Adipose tissue (tissue), 3 donors: ENCODE measurements around the gene CADPS2. TPM values are rescaled to one million over a fixed set of nuclear protein-coding genes. Genes with fewer than 3 reads are reported as not detected.

Experiments used
- H3K27ac ChIP-seq: one replicate; pipeline ENCODE4 v1.5.1; 2013; ENCODE audit warnings: low read depth, low read length
- WGBS, 3 donors: extraction: QIAGEN DNeasy Blood & Tissue Kit; methylation state at CpG; one replicate each; pipeline ENCODE4 v1.1.7; 2013; 5-methylcytosine and 5-hydroxymethylcytosine counted together
- polyA plus RNA-seq, 3 donors: library from polyadenylated mRNA; stranded (reverse); fragments of 200-250 nt; gene quantifications; one replicate each; pipeline ENCODE4 v1.2.3, GENCODE V29; 2013
- donor health status: healthy with polysubstance abuse.
- donor health status: Bipolar disorder and iron deficiency.
- donor health status: healthy.

CADPS2 gene
- polyA plus RNA-seq, 3 donors: 7.3 to 14.8 (median 11.5) TPM

DNA sequence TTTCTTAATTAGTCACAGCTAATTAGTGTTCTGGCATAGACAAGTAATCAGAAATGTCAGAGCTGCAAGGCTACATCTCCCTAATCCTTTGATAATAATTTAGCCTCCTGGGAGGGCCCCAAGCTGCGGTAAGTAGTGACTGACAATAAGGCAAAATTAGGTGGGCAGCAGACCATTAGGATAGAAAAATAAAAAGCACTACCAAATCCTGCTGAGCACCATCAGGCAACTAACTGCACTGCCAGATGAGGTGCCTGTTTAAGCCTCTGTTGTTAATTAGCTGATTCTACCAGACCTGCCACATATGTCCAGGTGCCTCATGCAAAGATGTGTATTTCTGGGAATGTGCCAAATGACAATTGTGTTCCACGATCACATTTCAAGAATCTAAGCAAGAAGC, 549.2 kb downstream of the CADPS2 start:
- 73 to 81% (median 75%) methylated on average over 2 of the region's 2 CpGs for WGBS, 3 donors
- no peak overlapping the region for H3K27ac ChIP-seq

DNA sequence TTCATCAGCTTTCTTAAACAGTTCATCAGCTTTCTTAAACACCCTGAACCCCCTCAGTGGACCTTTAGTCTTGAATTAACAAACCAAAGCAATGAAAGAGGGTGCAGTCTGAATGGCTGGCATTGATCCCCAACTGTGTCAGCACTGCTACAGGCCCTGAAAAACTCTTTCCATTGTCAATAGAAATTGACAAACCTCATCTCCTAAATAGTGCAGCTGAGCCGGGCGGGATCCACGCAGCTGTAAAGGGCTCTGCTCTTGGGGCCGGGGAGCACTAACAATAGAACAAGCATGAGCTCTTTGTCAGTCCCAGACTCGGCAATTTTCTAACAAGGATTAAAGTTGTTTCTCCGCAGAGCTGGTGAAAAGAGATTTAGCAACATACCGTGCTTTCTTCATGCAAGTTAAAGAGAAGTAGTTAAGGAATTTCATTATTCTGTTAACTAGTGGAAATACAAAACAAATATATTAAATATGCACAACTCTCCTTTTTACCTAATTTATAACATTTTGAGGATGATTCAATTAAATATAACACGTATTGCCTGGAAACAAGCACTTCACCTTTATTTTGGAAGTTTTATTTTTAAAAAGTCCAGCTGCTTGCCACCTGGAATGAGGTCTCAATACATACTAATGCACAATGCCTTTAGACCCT, 557.0 kb downstream of the CADPS2 start:
- WGBS, 3 donors: 62 to 84% (median 73%) methylated on average over 8 of the region's 8 CpGs
- no peak overlapping the region for H3K27ac ChIP-seq

DNA sequence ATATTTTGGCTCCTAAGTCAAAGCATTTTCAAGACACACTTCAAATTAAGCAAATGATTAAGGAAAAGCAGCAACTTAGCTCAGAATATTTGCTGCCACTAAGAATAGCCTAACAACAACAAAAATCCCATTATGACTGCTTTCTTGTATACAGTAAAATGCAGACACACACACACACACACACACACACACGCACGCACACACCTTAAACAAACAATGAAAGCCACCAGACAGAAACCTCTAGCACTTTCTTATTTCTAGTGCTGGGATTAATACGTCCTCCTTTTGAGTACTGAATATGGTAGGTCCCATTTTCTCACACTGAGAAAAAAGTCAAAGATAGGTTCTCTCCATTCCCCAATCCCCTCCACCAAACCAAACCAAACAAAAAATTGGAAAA, 558.3 kb downstream of the CADPS2 start:
- no peak overlapping the region for H3K27ac ChIP-seq
- 56 to 73% (median 69%) methylated on average over 3 of the region's 3 CpGs for WGBS, 3 donors

DNA sequence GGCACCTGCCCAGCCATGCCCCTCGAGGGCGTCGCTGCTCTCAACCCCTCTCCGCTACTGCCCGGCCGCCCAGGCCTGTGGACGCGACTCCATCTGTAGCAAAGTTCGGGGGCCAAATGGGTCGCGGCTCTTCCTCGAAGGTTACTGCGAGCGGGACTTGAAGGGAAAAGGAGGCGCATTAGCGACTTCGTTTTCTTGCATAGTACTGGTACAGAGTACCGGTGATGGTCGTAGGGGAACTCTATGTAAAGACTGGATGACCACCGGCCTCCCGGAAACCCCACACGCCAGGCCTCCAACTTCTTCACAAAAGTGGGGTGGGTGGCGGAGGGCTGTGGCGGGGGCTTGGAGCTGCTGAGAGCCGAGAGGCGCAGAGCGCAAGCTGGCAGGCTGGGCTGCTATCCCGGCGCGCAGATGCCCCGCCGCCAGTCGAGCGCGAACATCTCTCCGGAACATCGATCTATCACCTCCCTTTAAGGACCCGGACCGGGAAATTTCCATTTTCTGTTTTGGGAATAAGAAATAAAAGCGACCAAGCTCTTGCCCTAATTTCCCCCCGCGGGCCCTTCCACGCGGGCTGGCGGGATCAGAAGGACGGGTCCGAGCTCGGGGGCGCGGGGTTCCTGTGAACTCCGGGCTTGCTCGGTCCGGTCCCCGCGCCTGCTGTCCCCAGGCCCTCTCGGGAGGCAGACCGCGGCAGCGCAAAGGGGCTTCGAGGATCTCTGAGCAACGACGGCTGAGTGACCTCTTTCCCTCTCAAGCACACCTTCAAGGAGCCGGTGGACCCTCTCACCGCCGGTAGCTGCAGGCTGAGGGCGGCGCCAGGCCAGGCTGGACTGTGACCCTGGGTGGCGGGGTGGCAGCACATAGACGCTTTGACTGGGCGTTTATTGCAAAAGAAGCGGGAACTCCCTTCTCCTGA, 569.5 kb downstream of the CADPS2 start:
- WGBS, 3 donors: 6 to 7% (median 7%) methylated on average over 71 of the region's 71 CpGs
- no peak overlapping the region for H3K27ac ChIP-seq

DNA sequence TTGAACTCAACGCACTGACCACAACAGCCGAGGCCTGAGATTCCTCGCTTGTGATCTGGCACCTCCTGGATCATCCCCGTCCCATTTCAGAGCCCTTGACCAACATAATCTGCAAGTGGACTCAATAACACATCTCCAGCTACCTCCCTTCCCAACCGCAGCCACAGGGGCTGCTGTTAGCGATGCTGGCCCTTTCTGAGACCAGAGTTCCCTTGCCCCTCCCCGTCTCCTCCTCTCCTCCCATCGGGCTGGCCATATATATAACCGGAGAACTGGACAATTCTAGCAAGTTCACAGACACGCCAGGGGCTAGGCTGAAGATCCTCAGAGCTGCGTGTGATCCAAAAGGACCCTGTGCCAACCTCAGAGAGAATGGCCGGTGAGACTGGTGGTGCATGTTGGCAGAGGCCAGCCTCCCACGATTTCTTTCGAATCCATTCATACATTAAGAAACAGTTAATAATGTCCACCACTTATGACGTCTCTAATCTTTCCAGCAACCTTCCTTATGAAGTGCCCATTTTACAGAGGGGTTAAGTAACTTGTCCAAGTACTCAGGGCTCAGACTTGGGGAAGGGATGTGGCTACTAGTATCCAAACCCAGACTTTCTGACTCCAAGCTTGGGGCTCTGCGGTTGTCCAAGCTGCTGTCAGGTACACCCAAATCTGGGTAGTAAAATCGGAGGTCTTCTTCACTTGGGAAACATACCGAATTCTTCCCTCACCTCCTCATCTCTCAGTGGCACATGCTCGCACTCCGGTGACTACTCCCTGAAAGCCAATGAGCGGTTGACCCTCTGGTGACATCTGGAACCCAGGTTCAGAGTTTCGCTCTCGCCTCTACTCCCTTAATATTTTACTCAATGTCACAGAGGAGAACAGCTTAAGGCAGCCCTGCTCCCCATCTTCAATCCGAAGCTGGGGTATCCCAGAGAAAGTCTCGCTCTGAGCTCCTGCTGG, 570.5 kb downstream of the CADPS2 start:
- WGBS, 3 donors: 7 to 10% (median 9%) methylated on average over 25 of the region's 25 CpGs
- H3K27ac ChIP-seq: no peak overlapping the region

DNA sequence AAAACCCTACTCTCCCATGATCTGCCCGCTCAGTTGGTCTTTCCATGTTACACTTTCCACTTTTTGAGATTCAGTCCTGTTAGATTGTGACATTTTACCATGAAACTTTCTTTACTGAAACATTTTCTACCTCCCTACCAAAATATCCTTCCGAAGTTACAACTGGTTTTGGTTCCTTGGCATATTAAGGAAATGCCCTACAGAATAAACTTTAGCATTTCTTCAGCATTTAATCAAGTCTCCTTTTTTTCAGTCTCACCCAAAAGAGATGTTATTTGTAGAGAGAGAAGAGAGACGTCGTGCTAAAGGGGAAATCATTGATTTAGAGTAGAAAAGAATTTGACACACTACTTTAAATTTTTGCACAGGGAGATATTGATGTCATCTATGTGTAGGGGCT, 572.0 kb downstream of the CADPS2 start:
- 22 to 32% (median 27%) methylated on average over 4 of the region's 4 CpGs for WGBS, 3 donors
- H3K27ac ChIP-seq: no peak overlapping the region

DNA sequence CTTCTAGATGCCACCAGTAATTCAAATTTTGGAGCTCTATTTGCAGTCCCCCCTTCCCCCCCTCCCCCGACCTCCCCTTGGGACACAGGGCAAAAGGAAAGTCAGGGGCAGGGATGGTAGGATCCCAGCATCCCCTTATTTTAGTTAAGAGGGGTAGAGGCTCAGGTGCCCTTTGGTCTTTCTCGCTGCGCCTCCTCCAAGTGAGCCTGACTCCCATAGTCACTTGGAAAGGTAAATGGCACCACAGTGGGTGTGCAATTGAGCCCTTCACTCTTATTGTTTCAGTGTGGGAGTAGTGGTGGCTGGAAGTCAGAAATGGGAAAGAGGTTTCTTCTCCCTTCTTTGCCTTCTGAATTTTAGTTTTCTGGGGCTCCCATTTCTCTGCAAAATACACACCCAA, 573.5 kb downstream of the CADPS2 start:
- H3K27ac ChIP-seq: no peak overlapping the region
- 26 to 31% (median 30%) methylated on average over 3 of the region's 3 CpGs for WGBS, 3 donors

DNA sequence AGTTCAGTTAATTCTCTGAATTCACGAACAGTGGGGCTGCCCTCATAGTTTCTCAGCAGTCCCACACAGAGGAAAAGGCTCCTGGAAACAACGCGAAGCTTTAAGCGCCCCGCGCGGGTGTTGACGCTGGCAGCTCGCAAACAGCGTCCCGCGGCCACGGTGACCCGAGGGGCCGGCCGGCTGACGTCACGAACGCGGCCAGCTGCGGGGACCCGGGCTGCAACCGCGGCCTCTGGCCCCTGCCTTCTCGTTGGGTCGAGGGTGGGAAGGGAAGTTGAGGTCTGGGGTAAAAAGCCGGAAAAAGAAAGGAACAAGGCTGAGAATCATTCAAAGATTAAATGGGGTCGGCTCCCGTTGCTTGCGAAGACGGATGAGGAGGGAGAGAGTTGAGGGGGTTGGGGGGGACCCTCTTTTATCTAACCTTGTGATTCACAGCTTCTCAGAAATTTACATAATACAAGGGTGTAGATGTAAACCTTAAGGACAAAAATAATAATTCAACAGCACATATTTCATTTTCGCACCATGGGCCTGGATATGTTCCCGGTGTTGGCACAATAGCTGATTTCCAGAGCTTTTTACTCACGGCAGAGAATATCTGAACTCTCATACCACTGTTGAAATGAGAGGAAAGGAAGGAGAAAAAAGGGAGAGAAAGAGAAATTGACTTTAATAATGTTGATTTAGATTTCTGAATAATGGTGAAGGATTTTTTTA, 574.4 kb downstream of the CADPS2 start:
- H3K27ac ChIP-seq: no peak overlapping the region
- 6 to 10% (median 7%) methylated on average over 34 of the region's 34 CpGs for WGBS, 3 donors

DNA sequence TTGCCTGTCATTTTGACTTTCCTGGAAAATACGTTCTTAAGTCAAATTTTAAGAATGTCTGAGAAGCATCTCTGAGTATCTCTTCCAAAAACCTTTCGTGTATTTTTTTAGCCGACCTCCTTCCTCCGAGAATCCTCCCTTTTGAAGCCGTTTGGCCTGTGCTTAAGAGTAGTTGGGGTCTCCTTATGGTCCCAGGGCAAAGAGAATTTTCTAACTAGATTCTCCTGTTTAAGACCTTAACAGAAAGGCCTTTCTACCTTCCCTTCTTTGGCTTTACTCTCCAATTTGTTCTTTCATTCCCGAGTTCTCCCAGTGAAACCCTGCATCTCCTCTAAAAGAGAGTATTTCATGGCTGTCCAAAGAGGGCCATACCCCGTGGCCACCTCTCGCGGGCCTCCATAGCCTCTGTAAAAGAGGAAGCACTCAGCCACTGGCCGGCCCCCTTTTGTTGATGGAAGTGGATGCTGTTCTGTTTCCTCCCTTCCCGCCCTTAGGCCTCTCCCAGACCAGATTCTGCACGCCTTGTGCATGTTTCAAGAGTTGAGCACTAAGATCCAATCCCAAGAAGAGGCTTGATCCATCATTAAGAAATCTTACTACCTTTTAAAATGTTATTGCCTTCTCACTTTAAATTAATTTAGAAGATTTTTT, 575.1 kb downstream of the CADPS2 start:
- WGBS, 3 donors: 29 to 43% (median 34%) methylated on average over 12 of the region's 12 CpGs
- no peak overlapping the region for H3K27ac ChIP-seq

DNA sequence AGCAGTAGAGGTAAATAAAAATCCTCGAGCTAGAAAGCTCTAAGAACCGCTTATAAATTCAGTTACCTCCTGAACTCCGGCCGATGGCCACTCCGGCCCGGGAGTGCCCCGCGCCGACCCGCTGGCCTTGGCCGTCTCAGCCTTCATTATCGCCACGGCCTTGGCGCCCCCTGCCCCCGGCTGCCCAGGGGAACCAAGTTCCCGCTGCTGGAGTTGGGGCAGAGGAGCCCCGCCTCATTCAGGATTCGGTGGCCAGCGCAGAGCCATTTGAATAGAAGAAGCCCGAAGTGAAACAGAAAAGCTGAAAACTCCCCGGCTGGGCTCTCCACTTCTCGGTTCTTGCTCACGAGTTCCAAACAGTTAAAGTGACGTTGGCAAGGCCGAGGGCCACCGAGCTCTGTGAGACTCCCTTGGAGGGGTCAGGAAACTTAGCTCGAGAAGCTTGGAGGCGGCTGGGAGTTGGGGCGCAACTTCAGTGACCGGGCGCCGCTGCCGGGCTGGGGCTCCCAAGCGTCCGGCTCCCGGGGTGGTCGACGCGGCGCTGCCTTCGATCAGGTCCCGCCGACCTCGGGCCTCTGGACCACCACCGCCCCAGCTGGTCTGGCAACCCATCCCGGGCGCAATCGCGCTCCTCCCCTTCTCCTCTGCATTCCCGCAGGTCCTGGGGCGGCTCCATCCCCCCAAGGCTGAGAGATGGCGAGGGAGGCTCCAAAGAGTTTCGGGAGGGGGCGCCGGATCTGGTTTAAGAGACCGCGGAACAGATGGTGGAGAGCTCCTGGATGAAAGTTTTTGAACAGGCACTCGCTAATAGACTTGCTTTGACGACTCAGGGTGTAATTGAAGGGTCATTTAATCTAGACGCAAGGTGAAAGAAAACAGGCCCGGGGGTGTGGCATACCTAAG, 575.9 kb downstream of the CADPS2 start:
- 3 to 4% (median 3%) methylated on average over 61 of the region's 61 CpGs for WGBS, 3 donors
- H3K27ac ChIP-seq: no peak overlapping the region

DNA sequence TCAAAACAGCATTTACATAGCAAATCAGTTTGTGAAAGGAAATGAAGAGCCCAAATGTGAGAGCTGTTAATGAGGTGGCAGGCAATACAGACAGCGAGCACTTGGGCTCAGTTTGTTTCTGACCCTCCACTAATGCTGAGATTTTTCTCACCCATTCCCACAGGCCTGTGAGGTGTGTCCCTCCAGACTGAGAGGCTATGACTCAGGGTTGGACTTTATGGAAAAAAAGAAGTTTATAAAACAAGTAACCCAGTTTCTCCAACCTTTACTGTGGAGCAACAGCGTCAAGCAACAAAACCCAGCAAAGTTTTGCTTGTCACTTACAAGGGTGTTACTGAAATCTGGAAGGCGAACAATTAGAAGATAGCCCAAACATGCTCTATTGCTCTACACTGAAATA, 576.8 kb downstream of the CADPS2 start:
- 35 to 41% (median 38%) methylated on average over 3 of the region's 3 CpGs for WGBS, 3 donors
- no peak overlapping the region for H3K27ac ChIP-seq

DNA sequence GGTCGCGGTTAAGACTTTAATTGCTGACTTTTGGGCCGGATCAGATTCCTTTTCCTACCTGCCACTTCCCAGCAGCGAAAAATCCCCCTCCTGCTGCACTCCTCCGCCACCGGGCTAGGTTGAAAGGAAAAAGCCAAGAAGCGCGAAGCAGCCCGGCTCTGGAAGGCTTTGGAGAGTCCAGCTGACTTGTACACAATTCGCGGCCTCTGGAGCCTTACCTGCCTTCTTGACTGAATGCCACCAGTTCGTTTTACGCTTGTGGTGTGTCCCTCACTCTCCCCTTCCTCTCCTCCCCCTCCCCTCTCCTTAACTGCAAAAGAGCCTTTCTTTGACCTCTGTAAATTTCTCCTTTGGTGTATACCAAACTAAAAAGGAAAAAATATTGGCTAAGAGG, 579.0 kb downstream of the CADPS2 start:
- WGBS, 3 donors: 15 to 24% (median 19%) methylated on average over 13 of the region's 13 CpGs
- no peak overlapping the region for H3K27ac ChIP-seq

DNA sequence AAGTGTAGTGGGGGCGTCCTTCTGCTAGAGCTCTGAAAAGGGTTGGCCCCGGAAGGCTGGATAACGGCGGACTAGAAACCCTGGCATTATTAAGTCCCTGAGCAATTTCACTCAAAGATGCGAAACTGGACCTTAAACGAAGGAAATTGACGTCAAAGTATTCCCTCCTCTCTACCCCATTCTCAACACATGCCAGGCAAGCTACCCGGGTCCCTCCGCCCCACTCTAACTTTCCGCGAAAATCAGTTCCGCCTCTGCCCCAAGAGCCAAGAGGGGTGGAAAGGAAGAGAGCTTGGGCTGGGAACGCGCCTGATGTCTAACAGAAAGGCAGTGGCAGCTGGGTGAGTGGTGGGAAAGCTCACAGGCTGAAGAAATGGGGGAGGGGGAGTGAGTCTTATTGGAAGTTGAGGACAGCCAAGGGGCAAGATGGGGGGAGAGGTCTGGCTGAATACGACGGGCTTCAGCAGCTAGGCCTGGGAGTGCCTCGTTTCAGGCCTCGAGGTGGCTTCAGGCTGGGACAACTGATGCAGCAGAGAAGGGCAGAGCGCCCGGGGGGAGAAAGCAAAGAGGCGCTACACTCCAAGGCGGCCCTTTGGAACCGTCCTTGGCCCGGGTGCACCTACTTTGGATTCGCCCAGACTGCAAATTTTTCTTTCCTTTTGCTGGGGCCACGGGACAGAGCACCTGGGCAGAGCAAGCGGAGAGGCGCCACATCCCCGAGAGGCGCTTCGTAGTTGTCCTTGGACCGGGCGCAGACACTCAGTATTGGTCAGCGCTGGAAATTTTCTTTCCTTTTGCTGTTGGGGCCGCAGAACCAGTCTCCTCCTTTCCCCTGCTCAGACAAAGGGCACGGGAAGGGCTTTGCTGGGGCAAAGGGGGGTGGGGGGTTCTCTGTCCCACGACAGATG, 579.7 kb downstream of the CADPS2 start:
- no peak overlapping the region for H3K27ac ChIP-seq
- 8 to 13% (median 9%) methylated on average over 37 of the region's 37 CpGs for WGBS, 3 donors

DNA sequence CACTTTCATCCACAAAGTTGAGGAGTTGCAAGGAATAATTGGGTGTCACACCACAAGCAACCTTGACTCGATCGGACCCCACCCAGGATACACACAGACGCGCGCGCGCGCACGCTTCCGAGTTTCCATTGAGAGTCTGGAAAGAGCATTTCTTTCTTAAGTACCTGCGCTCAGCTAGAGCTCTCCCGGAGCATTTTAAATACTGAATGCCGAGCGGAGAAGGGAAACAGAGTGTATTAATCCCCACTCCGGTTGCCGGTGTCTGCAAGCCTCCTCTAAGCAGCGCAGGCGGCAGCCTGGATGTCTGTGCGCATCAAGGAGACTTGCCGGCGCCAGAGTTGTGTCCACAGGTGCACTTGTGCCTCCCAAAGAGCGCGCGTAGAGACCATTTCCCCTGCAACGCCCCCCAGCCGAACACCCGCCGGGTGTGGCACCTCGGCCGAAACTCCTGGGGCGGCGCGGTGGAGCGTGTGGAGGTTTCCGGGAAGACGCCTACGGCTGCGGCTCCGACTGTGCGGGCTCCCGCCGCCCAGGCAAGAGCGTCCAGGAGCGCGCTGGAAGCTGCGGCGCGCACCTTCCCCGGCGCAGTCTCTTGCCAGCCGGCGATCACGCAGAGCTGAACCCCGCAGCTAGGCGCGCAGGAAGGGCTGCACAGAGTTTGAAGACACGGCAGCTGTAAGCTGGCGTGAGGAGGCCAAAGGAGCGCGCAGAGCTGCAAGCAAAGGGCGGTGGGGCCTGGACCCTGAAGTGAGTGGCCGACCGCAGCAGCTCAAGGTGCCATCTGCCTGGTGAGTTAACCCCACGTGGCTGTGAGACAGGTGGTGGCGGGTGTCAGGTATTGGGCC, 580.6 kb downstream of the CADPS2 start:
- 3% methylated on average over 63 to 65 of the region's 65 CpGs for WGBS, 3 donors

DNA sequence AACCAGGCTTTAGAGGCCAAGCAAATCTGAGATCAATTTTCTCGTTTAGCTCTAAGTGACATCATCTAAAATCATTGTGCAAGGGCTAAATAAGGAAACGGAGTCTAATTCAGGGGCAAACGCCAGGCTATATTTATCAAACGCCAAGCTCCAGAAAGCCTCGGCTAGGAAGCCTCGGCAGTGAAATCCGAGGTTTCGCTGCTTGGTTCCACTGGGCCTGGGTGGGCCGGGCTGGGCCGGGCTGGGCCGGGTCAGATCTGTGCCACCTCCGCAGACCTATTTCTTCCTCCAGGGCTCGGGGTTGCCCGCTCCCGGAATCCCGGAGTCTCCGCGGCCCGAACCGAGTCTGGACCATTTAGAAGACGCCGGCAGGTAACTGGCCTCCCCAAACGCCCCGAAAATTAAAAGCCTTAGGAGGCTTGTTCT, 581.3 kb downstream of the CADPS2 start:
- no peak overlapping the region for H3K27ac ChIP-seq
- WGBS, 3 donors: 2 to 3% (median 2%) methylated on average over 24 of the region's 24 CpGs

More for the DNA sequence above, 580.6 kb downstream of the CADPS2 start:
- H3K27ac ChIP-seq: no peak overlapping the region
